Spleen (tissue), 7 donors: ENCODE data around the gene KISS1R.

Experiments used
- CTCF ChIP-seq, 11 experiments: fragments of 200-600 bp in 7 of 11; fragments of 450-650 bp in 4 of 11; sonication (generic) in 4 of 11; IDR thresholded peaks in 8 of 11; conservative IDR thresholded peaks in 3 of 11; 1 replicate in 7 of 11; 2 replicates in 4 of 11; pipeline versions ENCODE4 v1.4.0 to v1.8.0; 2016 to 2021; ENCODE audit warnings: antibody characterized with exemption in 11 of 11, inconsistent platforms in 4 of 11, mild to moderate bottlenecking in 1 of 11
- POLR2A ChIP-seq, 3 donors: fragments of 450-650 bp; IDR thresholded peaks; one replicate each; pipeline ENCODE4 v1.5.1; 2017; ENCODE audit warnings: antibody characterized with exemption in 3 of 3, mild to moderate bottlenecking in 1 of 3
- POLR2AphosphoS5 ChIP-seq, 3 donors: sonication (generic); formaldehyde crosslinking; IDR thresholded peaks; one replicate each; pipeline ENCODE4 v1.5.1; 2017; ENCODE audit warnings: antibody characterized with exemption in 3 of 3
- donor health status: DM: no; HTN: no; CAD: no; lungs with moderate emphysema.
- donor health status: DM: no; HTN: no; CAD: no.
- donor health status: DM: no; HTN: no; CAD: no.

GRCh38 chr19:960601-960938 lies 43.4 kb downstream of the KISS1R start:
- TF ChIP-seq CTCF (IDR thresholded peaks at IDR 0.05 in 8 of 11, conservative IDR thresholded peaks at IDR 0.05 in 3 of 11) (no peak), POLR2A (IDR thresholded peaks at IDR 0.05) (no peak), POLR2AphosphoS5 (IDR thresholded peaks at IDR 0.05) (no peak)
